HepG2 (cell line): ENCODE data around the gene S100A6.

ENCODE experiments used
- FOXM1 ChIP-seq: sonication (generic); formaldehyde crosslinking; IDR thresholded peaks from 2 replicates; pipeline ENCODE4 v1.5.0; 2020; ENCODE audit warnings: missing genetic modification reagents
- HMGA1 ChIP-seq: sonication (generic); formaldehyde crosslinking; conservative IDR thresholded peaks from 2 replicates; pipeline ENCODE4 v1.4.0; 2020; ENCODE audit warnings: missing genetic modification reagents
- ZFP1 ChIP-seq: IDR thresholded peaks from 2 replicates; pipeline ENCODE4 v1.6.1; 2016
- ZNF205 ChIP-seq: IDR thresholded peaks from 2 replicates; pipeline ENCODE4 v1.6.1; 2018; ENCODE audit warnings: missing biosample characterization, missing genetic modification reagents
- ZNF660 ChIP-seq: sonication (generic); formaldehyde crosslinking; IDR thresholded peaks from 2 replicates; pipeline ENCODE4 v1.5.1; 2020; ENCODE audit warnings: mild to moderate bottlenecking, low read depth, missing genetic modification reagents, borderline replicate concordance

DNA sequence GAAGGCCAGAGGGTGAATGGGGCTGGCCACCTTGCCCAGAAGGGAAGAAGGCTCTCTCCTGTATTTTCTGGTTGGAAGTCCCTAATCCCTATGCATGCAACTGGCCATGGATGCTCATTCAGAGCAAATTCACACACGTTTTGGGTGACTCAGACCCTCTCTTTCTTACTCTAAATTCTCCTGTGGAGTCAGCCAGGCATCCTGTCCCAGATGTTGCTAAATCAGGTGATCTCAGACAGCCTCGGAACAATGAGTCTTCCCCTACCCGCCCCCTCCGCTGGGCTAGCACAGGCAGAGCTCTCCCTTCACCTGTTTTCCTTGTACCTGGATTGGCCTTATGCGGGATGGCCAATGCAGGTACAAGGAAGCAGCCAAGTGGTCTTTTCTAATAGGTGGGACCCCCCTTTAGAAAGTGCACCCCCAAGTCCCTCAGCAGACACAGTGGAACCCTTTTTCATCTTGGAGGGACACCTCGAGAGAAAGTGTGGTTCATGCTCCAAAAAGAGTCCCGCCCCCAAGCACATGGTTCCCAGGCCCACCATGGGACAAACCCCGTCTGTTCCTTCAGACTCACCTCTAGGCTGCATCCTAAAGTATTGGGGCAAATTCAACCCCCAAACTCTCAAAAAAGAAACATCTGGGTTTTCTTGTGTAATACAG, 8.6 kb downstream of the S100A6 start:
- TF ChIP-seq ZFP1 (no peak), ZNF660 (CRISPR knock-in tag) (no peak), ZNF205 (CRISPR knock-in tag) (no peak), FOXM1 (CRISPR knock-in tag) (no peak), HMGA1 (CRISPR knock-in tag) (no peak)
